Measurements from ENCODE around the gene TOP2A. TPM values are rescaled to one million over a fixed set of nuclear protein-coding genes. Genes with fewer than 3 reads are reported as not detected.

TOP2A gene
- total RNA-seq, 4 donors from 2014 or later = 0.40 to 4.3 (median 0.79) TPM

DNA sequence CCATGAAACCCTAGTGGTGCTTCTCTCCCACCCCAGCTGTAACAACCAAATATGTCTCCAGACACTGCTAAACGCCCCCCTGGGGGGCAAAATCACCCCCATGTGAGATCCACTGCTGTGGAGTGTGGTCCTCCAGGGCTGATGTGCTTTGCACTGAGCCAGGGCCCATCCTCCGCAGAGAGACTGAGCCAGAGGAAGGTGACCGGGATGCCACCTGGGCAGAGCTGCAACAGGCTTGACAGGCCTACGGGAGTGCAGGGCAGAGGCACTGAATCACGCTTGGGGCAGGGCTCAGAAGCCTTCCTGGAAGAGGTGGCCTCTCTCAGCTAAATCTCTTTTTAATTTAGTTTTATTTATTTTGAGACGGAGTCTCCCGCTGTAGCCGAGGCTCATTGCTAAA lies 57.6 kb downstream of the TOP2A start:
- Histone ChIP-seq H3K36me3 (peaks cover 0 to 20% of the 10 kb centered on the region in 2 donors), H3K4me1 (peaks cover 0 to 64% (median 17%) of the 10 kb centered on the region in 3 donors), H3K27me3 (peaks cover 16% of the 10 kb centered on the region), H3K27ac (no peak overlapping the region), H3K9me3 (no peaks in the 10 kb centered on the region), H3K4me3 (no peak overlapping the region)
- whole genome bisulfite sequencing, 2 donors (ENCODE audit: low coverage in 1 of 2) = 83% methylated on average over 7 of the region's 8 CpGs; no CpG with 5 or more reads in 1 of the 2 donors
- TF ChIP-seq, protein P1, sequence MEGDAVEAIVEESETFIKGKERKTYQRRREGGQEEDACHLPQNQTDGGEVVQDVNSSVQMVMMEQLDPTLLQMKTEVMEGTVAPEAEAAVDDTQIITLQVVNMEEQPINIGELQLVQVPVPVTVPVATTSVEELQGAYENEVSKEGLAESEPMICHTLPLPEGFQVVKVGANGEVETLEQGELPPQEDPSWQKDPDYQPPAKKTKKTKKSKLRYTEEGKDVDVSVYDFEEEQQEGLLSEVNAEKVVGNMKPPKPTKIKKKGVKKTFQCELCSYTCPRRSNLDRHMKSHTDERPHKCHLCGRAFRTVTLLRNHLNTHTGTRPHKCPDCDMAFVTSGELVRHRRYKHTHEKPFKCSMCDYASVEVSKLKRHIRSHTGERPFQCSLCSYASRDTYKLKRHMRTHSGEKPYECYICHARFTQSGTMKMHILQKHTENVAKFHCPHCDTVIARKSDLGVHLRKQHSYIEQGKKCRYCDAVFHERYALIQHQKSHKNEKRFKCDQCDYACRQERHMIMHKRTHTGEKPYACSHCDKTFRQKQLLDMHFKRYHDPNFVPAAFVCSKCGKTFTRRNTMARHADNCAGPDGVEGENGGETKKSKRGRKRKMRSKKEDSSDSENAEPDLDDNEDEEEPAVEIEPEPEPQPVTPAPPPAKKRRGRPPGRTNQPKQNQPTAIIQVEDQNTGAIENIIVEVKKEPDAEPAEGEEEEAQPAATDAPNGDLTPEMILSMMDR (IDR thresholded peaks at IDR 0.05) = no peak
- TF ChIP-seq EP300 (IDR thresholded peaks at IDR 0.05) (no peak), POLR2AphosphoS5 (IDR thresholded peaks at IDR 0.05) (no peak), POLR2A (IDR thresholded peaks at IDR 0.05) (no peak)
- no peak for ATAC-seq

DNA sequence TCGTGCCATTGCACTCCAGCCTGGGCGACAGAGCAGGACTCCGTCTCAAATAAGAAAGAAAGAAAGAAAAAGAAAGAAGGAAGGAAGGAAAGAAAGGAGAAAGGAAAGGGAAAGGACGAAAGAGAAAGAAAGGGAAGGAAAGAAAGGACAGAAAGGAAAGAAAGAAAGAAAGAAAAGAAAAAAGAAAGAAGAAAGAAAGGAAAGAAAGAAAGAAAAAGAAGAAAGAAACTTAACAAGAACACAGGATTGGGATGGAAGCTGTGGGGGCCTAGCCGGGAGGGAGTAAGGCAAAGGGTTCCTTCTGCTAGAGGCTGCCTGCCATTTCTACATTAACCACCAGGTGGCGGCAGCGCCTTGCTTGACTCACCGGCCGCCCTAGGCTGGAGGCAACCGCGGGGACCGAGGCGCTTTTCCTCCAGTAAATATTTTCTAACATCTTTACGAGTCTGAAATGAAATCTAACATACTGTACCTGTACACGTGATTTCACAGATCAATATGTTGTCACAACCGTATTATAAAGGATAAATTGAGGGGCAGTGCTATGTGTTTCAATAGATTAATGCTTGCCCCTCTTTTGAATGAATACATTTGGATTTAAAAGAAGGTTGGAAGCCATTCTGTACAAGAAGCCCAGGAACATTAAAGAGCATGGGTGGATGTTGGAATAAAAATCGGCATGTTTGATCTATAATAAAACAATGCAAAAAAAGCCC lies 59.2 kb downstream of the TOP2A start:
- H3K9me3 ChIP-seq = no peaks in the 10 kb centered on the region
- peaks cover 0 to 70% (median 18%) of the 10 kb centered on the region in 3 donors for H3K4me1 ChIP-seq
- TF ChIP-seq POLR2AphosphoS5 (IDR thresholded peaks at IDR 0.05) (peak; percentile 12), EP300 (IDR thresholded peaks at IDR 0.05) (no peak)
- TF ChIP-seq, protein P1 (IDR thresholded peaks at IDR 0.05) = peak in 3 of 4 experiments; percentile 96 to 99 (median 98)
- peak overlapping the region in 1 of 4 donors; percentile 67 for H3K27ac ChIP-seq
- WGBS, 2 donors (ENCODE audit: low coverage in 1 of 2) = 8% methylated on average over 10 to 17 of the region's 17 CpGs
- peaks cover 0 to 35% of the 10 kb centered on the region in 2 donors for H3K36me3 ChIP-seq
- ATAC-seq = peak; percentile 76
- H3K27me3 ChIP-seq = peaks cover 3% of the 10 kb centered on the region
- H3K4me3 ChIP-seq = no peak overlapping the region

DNA sequence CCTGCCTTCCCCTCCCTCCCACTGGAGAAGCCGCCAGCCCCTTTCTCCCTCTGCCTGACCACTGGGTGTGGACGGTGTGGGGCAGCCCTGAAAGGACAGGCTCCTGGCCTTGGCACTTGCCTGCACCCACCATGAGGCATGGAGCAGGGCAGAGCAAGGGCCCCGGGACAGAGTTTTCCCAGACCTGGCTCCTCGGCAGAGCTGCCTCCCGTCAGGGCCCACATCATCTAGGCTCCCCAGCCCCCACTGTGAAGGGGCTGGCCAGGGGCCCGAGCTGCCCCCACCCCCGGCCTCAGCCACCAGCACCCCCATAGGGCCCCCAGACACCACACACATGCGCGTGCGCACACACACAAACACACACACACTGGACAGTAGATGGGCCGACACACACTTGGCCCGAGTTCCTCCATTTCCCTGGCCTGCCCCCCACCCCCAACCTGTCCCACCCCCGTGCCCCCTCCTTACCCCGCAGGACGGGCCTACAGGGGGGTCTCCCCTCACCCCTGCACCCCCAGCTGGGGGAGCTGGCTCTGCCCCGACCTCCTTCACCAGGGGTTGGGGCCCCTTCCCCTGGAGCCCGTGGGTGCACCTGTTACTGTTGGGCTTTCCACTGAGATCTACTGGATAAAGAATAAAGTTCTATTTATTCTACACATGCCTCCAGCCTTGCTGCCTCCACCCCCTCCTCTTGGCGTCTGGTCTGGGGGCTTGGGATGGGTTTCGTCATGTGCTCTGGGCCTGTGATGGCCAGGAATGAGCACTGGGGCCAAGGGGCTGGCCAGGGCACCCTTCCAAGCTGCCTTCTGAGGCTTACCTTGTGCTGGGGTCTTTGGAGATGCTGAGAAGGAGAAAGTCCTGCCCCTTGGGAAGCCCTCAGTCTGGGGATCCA lies 60.5 kb downstream of the TOP2A start:
- H3K27ac ChIP-seq = peak overlapping the region in 3 of 4 donors; percentile 11 to 67 (median 55)
- no peak for ATAC-seq
- WGBS, 2 donors (ENCODE audit: low coverage in 1 of 2) = 74% methylated on average over 8 of the region's 19 CpGs; no CpG with 5 or more reads in 1 of the 2 donors
- no peak for TF ChIP-seq POLR2A (IDR thresholded peaks at IDR 0.05)
- TF ChIP-seq, protein P1 (IDR thresholded peaks at IDR 0.05) = no peak
- no peak for TF ChIP-seq POLR2AphosphoS5 (IDR thresholded peaks at IDR 0.05)
- TF ChIP-seq EP300 (IDR thresholded peaks at IDR 0.05) = no peak
- H3K4me3 ChIP-seq = no peak overlapping the region
- peaks cover 0 to 64% (median 18%) of the 10 kb centered on the region in 3 donors for H3K4me1 ChIP-seq
- no peaks in the 10 kb centered on the region for H3K27me3 ChIP-seq
- H3K9me3 ChIP-seq = no peaks in the 10 kb centered on the region
- H3K36me3 ChIP-seq = peaks cover 0 to 48% of the 10 kb centered on the region in 2 donors

DNA sequence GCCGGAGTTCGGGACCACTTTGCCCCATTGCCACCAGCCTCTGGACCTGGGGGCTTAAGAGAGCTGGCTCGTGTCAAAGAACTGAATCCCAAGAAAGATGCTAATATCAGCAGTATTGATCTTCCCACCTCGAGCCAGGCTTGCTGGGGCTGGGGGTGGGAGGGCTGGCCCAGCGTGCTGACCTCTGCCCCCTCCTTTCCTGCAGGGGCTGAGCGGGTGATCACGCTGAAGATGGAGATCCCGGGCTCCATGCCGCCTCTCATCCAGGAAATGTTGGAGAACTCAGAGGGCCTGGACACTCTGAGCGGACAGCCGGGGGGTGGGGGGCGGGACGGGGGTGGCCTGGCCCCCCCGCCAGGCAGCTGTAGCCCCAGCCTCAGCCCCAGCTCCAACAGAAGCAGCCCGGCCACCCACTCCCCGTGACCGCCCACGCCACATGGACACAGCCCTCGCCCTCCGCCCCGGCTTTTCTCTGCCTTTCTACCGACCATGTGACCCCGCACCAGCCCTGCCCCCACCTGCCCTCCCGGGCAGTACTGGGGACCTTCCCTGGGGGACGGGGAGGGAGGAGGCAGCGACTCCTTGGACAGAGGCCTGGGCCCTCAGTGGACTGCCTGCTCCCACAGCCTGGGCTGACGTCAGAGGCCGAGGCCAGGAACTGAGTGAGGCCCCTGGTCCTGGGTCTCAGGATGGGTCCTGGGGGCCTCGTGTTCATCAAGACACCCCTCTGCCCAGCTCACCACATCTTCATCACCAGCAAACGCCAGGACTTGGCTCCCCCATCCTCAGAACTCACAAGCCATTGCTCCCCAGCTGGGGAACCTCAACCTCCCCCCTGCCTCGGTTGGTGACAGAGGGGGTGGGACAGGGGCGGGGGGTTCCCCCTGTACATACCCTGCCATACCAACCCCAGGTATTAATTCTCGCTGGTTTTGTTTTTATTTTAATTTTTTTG lies 61.6 kb downstream of the TOP2A start:
- Histone ChIP-seq H3K36me3 (peaks cover 0 to 59% of the 10 kb centered on the region in 2 donors), H3K27ac (peak overlapping the region in 3 of 4 donors; percentile 55 to 67 (median 65))

More for the DNA sequence above, 61.6 kb downstream of the TOP2A start:
- no peak for ATAC-seq
- Histone ChIP-seq H3K9me3 (no peaks in the 10 kb centered on the region), H3K4me3 (no peak overlapping the region), H3K4me1 (peaks cover 0 to 74% (median 18%) of the 10 kb centered on the region in 3 donors), H3K27me3 (no peaks in the 10 kb centered on the region)
- WGBS, 2 donors (ENCODE audit: low coverage in 1 of 2) = 46 to 48% methylated on average over 3 to 4 of the region's 33 CpGs
- TF ChIP-seq POLR2A (IDR thresholded peaks at IDR 0.05) (no peak), POLR2AphosphoS5 (IDR thresholded peaks at IDR 0.05) (no peak)
- TF ChIP-seq, protein P1 (IDR thresholded peaks at IDR 0.05) = no peak

All from gastroesophageal sphincter (tissue), 4 donors.